HG03571 (cell line): ENCODE measurements around the gene SETDB1.
A peak's percentile ranks its signal among the peaks of the same experiment; 100 is the strongest.

ENCODE experiments used
- ATAC-seq: cut with Tn5 transposase; IDR thresholded peaks from one replicate; pipeline ENCODE4 v1.9.1; 2021; ENCODE audit not compliant: unreplicated experiment

The SETDB1 gene

GRCh38 chr1:150974580-150975478 lies 48.7 kb downstream of the SETDB1 start, which contains the start of gene CERS2:
CERS2 (minus strand) TSS chr1:150974835; CDS start chr1:150969090, 5,745 bp downstream.
- ATAC-seq, result peak; percentile 53

- no peak for ATAC-seq
Observed at GRCh38 chr1:150976401-150976821, 50.2 kb downstream of the SETDB1 start.

- ATAC-seq, result no peak
Observed at GRCh38 chr1:150976879-150977694, 50.9 kb downstream of the SETDB1 start.

- ATAC-seq, result peak; percentile 44
Observed at GRCh38 chr1:150979092-150980056, 53.2 kb downstream of the SETDB1 start.

GRCh38 chr1:150981177-150981804 lies 55.1 kb downstream of the SETDB1 start:
- no peak for ATAC-seq

GRCh38 chr1:150981805-150982712 lies 55.9 kb downstream of the SETDB1 start, which contains the start of gene ANXA9:
ANXA9 (plus strand) TSS chr1:150982292; CDS start chr1:150983106, 814 bp downstream.
- no peak for ATAC-seq

- no peak for ATAC-seq
Observed at GRCh38 chr1:150985179-150985825, 59.1 kb downstream of the SETDB1 start.

DNA sequence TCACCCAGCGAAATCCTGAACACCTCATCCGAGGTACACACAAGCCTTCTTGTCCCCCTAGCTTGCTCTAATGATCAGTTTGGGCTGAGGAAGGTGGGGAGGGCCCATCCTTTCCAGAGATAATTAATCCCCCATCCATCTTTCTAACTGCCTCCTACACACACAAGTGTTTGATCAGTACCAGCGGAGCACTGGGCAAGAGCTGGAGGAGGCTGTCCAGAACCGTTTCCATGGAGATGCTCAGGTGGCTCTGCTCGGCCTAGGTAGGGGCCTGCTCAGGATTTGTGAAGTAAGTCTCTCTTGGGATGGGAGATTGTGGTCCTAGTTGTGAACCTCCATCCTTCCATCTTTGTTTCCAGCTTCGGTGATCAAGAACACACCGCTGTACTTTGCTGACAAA lies 61.8 kb downstream of the SETDB1 start:
- ATAC-seq, result no peak

DNA sequence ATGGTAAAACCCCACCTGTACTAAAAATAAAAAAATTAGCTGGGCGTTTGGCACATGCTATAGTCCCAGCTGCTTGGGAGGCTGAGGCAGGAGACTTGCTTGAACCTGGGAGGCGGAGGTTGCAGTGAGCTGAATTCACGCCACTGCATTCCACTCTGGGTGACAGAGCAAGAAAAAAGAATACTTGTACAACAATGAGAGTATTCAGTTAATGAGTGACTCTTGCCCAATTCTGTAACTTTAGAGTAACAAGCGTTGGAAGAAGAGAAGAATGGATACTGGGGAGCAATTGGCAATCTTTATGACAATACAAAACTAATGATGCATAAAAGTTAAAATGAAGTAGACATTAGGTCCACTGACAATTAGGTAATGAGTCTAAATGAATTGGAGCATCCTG lies 66.5 kb downstream of the SETDB1 start:
- ATAC-seq, result no peak

GRCh38 chr1:150994248-150994647 lies 68.1 kb downstream of the SETDB1 start:
- no peak for ATAC-seq

DNA sequence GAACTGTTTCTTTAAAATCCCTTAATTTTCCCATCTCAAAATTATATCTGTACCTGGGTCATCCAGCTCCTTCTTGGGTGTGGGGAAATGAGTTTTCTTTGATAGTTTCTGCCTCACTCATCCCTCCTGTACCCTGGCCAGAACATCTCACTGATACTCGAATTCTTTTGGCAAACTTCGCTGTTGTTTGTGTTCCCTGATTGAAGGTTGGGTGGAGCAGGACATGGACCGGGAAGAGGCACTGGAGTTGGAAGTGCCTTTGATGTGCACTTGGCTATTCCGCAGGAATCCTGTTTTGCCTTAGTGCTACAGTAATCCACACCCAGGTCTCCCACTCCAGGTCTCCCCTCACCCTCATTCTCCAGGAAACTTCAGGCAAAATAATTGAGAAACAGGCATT lies 69.3 kb downstream of the SETDB1 start:
- ATAC-seq, result no peak

DNA sequence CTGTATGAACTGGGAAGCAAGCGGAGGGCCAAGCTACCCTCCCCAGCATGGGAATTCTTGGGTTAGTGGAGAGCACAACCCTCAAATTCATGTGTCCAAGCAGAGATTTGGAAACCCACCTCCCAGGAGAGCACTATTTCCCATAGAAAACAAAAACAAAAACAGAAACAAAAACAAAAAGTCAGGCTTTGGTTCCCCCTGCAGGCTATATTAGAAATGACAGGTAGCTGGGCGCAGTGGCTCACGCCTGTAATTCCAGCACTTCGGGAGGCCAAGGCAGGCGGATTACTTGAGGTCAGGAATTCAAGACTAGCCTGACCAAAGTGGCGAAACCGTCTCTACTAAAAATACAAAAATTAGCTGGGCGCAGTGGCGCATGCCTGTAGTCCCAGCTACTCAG lies 69.7 kb downstream of the SETDB1 start:
- no peak for ATAC-seq

DNA sequence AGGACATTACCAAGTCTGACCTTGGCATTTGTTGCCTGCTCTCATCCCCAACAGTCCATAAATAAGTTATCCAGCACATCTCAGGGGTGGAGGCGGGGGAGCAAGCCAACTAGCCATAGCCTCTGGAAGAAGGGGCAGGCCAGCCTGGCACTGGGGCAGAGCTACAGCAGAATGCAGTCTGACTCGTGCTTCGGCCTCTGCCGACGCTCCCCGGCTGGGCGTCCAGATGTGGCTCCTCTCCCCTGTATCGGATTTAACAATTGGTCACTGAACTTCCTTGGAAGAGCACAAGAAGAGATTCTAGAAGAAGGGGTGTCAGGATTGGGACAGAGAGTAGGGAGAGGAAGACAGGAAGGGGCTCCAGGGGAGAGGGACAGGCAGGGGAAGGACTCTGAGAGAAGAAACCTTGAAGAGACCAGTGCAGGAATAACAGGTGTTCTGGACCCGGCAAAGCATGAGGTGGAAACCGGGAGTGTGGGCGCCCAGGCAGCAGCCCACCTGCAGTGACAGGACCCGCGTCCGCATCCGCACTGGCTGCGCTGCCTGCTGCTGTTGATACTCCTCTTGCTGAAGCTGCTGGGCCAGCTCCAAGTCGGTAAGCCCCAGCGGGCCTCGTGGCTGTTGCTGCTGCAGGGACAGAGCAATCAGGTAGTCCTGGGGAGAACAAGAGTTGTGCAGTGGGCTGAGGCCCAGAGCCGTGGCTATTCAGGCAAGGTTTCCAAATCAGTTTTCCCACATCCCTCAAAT lies 71.1 kb downstream of the SETDB1 start:
- no peak for ATAC-seq

DNA sequence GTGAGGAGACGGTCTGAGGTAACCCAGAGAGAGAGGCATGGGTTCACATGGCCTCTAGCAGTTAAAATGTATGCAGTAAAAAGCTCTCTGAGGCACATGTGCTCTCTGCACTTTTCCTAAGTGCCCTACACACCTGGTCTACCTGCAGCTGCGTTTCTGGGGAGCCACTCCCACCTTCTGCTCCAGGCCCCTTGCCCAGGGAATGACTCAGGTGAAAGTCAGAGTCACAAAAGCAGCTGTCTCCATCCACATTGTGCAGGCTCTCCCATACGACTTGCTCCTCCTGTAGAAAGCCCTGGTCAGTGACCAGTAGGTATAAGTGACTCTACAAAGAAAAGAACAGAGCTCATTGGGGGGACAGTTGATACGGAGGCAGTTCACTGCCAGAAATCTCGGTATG lies 71.8 kb downstream of the SETDB1 start:
- no peak for ATAC-seq

- ATAC-seq, result no peak
Observed at GRCh38 chr1:150999051-150999674, 73.0 kb downstream of the SETDB1 start.

DNA sequence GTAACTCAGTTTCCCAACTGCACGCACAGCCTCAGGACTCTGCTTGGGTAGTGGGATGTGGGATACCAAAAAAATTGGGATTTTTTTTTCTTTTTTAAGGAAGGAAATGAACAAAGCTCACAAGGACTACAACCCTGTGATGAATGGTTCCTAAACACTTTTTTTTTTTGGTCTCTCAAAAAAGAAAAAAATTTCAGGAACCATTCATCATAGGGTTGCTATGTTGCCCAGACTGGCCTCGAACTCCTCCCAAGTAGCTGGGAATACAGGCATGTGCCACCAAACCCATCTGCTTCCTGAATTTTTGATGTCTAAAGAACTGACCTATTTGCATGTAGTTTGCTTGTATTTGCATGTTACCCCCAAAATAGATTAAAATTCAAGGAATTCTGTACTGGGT lies 73.8 kb downstream of the SETDB1 start:
- no peak for ATAC-seq

DNA sequence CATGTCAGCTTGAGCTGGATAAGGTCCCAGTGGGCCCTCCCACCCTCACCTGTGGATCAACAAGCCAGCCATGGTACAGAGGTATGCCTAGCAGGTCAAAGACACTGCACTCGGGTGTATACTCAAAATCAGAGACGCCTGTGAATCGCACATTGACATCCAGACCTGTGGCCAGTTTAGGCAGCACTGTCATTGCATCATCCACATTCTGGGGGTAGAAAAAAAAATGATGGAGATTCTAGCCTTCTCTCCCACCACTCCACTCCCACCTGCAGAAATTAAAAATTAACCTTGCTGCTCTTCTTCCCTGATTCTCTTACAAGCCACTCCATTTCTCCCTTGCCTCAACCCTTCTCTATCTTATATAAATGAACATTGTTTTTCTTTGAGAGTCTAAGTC lies 74.2 kb downstream of the SETDB1 start:
- no peak for ATAC-seq
